ENCODE data around the gene IGFBPL1. TPM values are rescaled to one million over a fixed set of nuclear protein-coding genes. Genes with fewer than 3 reads are reported as not detected.

Gene IGFBPL1
- total and polyA plus RNA-seq, 2 donors: 0.55 to 6.0 TPM

DNA sequence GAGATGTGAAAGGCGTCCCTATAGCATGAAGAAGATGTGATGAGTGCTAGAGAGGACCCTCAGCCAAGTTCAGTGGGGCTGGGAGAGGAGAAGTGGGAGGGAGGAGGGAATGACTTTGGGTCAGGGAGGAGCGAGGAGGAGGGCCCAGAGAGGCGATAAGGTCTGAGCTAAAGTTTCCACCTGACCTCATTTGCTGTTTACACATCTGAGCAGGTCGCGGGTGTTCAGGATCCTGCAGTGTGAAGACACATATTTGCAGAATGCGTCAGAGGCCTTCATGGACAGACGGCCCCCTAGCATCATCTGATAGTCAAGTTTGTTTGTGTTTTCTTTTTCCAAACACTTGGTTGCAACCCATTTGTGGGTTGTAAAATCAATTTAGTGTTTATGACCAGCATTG is 18.9 kb upstream of the IGFBPL1 start:
- no peak for DNase-seq (ENCODE audit: low read depth in 6 of 9, low spot score in 9 of 9)
- no peaks in the 10 kb centered on the region for H3K4me1 ChIP-seq (ENCODE audit: control insufficient read depth in 2 of 2, insufficient read depth in 2 of 2, low read length in 2 of 2)
- no peaks in the 10 kb centered on the region for H3K36me3 ChIP-seq (ENCODE audit: control insufficient read depth in 2 of 2, insufficient read depth in 2 of 2, low read length in 1 of 2)
- H3K27ac ChIP-seq (ENCODE audit: low read depth in 1 of 2, low read length in 1 of 2): no peak overlapping the region
- H3K9me3 ChIP-seq (ENCODE audit: control insufficient read depth in 2 of 2, insufficient read depth in 1 of 2, low read length in 1 of 2): no peaks in the 10 kb centered on the region
- WGBS: 91% methylated on average over 7 of the region's 7 CpGs
- peaks cover 0 to 5% of the 10 kb centered on the region in 2 donors for H3K27me3 ChIP-seq (ENCODE audit: control insufficient read depth in 2 of 2, insufficient read depth in 1 of 2, low read length in 1 of 2)
- no peak overlapping the region for H3K4me3 ChIP-seq (ENCODE audit: low read length in 2 of 2)

GRCh38 chr9:38442473-38443096 is 18.3 kb upstream of the IGFBPL1 start:
- Histone ChIP-seq H3K27me3 (ENCODE audit: control insufficient read depth in 2 of 2, insufficient read depth in 1 of 2, low read length in 1 of 2) (peaks cover 0 to 5% of the 10 kb centered on the region in 2 donors), H3K9me3 (ENCODE audit: control insufficient read depth in 2 of 2, insufficient read depth in 1 of 2, low read length in 1 of 2) (no peaks in the 10 kb centered on the region), H3K4me1 (ENCODE audit: control insufficient read depth in 2 of 2, insufficient read depth in 2 of 2, low read length in 2 of 2) (no peaks in the 10 kb centered on the region), H3K4me3 (ENCODE audit: low read length in 2 of 2) (no peak overlapping the region), H3K36me3 (ENCODE audit: control insufficient read depth in 2 of 2, insufficient read depth in 2 of 2, low read length in 1 of 2) (no peaks in the 10 kb centered on the region), H3K27ac (ENCODE audit: low read depth in 1 of 2, low read length in 1 of 2) (no peak overlapping the region)
- no peak for DNase-seq (ENCODE audit: low read depth in 6 of 9, low spot score in 9 of 9)
- 74% methylated on average over 8 of the region's 8 CpGs for WGBS

DNA sequence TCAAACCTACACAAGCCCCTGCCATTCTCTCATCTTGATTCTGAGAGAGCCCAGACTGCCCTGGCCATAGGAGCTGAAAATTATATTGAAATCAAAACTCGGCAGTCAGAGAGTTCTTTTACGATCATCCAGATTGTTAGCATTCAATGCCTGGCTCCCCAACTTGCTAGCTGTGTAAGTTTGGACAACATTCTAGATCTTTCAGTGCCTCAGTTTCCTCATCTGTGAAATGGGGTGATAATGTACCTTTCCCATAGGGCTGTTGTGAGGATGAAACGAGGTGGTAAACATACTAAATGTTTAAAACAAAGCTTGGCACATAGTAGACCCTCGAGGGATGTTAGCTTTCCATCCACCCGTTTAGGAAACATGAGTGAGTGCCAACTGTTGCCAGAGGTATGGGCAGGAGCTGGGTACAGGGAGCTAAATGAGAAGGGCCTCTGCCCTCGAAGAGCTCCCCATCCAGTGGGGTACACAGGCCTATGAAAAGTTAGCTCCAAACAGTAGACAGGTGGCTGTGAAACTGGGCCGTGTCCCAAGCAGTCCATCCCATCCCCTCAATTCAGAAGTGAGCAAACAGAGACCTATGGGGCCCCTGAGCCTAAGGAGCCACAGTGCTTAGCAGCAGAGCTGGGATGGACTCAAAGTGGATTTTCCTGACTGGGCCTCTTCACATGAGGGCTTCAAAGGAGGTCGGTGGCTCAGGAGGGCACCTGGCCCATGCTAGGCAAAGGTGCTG is 17.3 kb upstream of the IGFBPL1 start:
- WGBS: 92% methylated on average over 8 of the region's 8 CpGs
- Histone ChIP-seq H3K36me3 (ENCODE audit: control insufficient read depth in 2 of 2, insufficient read depth in 2 of 2, low read length in 1 of 2) (no peaks in the 10 kb centered on the region), H3K4me1 (ENCODE audit: control insufficient read depth in 2 of 2, insufficient read depth in 2 of 2, low read length in 2 of 2) (no peaks in the 10 kb centered on the region), H3K4me3 (ENCODE audit: low read length in 2 of 2) (no peak overlapping the region), H3K9me3 (ENCODE audit: control insufficient read depth in 2 of 2, insufficient read depth in 1 of 2, low read length in 1 of 2) (no peaks in the 10 kb centered on the region), H3K27ac (ENCODE audit: low read depth in 1 of 2, low read length in 1 of 2) (no peak overlapping the region), H3K27me3 (ENCODE audit: control insufficient read depth in 2 of 2, insufficient read depth in 1 of 2, low read length in 1 of 2) (peaks cover 0 to 5% of the 10 kb centered on the region in 2 donors)
- no peak for DNase-seq (ENCODE audit: low read depth in 6 of 9, low spot score in 9 of 9)

DNA sequence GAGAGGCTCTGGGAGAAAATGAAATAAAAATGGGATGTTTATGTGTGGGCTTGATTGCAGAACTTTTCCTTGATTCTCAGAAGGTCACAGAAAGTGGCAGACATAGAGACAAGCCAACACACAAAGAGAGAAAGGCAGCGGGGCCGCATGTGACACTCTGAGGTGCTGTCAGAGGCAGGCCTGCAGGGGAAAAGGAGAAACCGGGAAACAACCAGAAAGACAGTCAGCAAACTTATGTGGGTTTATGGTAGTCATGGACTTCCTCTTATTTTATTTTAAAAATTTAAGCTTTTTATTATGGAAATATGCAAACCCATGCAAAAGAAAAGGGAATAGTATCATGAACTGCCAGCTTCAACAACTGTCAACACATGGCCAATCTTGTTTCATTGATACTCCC is 16.3 kb upstream of the IGFBPL1 start:
- no peaks in the 10 kb centered on the region for H3K9me3 ChIP-seq (ENCODE audit: control insufficient read depth in 2 of 2, insufficient read depth in 1 of 2, low read length in 1 of 2)
- H3K36me3 ChIP-seq (ENCODE audit: control insufficient read depth in 2 of 2, insufficient read depth in 2 of 2, low read length in 1 of 2): no peaks in the 10 kb centered on the region
- H3K27me3 ChIP-seq (ENCODE audit: control insufficient read depth in 2 of 2, insufficient read depth in 1 of 2, low read length in 1 of 2): peaks cover 0 to 5% of the 10 kb centered on the region in 2 donors
- WGBS: 34% methylated on average over 3 of the region's 3 CpGs
- H3K27ac ChIP-seq (ENCODE audit: low read depth in 1 of 2, low read length in 1 of 2): no peak overlapping the region
- no peak overlapping the region for H3K4me3 ChIP-seq (ENCODE audit: low read length in 2 of 2)
- H3K4me1 ChIP-seq (ENCODE audit: control insufficient read depth in 2 of 2, insufficient read depth in 2 of 2, low read length in 2 of 2): no peaks in the 10 kb centered on the region
- DNase-seq (ENCODE audit: low read depth in 6 of 9, low spot score in 9 of 9): no peak

DNA sequence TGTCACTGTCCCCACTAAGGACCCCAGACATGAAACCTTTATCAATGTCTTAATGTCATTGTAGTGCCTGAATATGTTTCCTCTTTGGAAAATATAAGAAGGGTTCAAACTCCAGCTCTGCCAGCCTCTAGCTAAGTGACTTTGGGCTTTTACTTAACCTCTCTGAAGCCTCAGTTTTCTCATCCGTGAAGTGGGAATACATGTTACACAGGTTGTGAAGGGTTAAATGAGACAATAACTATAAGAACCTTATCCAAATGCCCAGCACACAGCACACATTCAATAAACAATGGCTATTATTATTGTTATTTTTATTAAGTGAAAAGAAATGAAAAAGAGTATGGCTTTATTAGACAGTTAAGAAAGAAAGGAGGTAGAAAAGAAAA is 15.7 kb upstream of the IGFBPL1 start:
- Histone ChIP-seq H3K27me3 (ENCODE audit: control insufficient read depth in 2 of 2, insufficient read depth in 1 of 2, low read length in 1 of 2) (peaks cover 0 to under 1% of the 10 kb centered on the region in 2 donors), H3K27ac (ENCODE audit: low read depth in 1 of 2, low read length in 1 of 2) (no peak overlapping the region), H3K36me3 (ENCODE audit: control insufficient read depth in 2 of 2, insufficient read depth in 2 of 2, low read length in 1 of 2) (no peaks in the 10 kb centered on the region), H3K9me3 (ENCODE audit: control insufficient read depth in 2 of 2, insufficient read depth in 1 of 2, low read length in 1 of 2) (no peaks in the 10 kb centered on the region), H3K4me1 (ENCODE audit: control insufficient read depth in 2 of 2, insufficient read depth in 2 of 2, low read length in 2 of 2) (no peaks in the 10 kb centered on the region), H3K4me3 (ENCODE audit: low read length in 2 of 2) (no peak overlapping the region)
- no peak for DNase-seq (ENCODE audit: low read depth in 6 of 9, low spot score in 9 of 9)
- WGBS: 94% methylated on average over 1 of the region's 1 CpG

GRCh38 chr9:38439291-38439915 is 15.1 kb upstream of the IGFBPL1 start:
- WGBS: 84% methylated on average over 3 of the region's 3 CpGs
- DNase-seq (ENCODE audit: low read depth in 6 of 9, low spot score in 9 of 9): no peak
- Histone ChIP-seq H3K36me3 (ENCODE audit: control insufficient read depth in 2 of 2, insufficient read depth in 2 of 2, low read length in 1 of 2) (no peaks in the 10 kb centered on the region), H3K4me3 (ENCODE audit: low read length in 2 of 2) (no peak overlapping the region), H3K27ac (ENCODE audit: low read depth in 1 of 2, low read length in 1 of 2) (no peak overlapping the region), H3K4me1 (ENCODE audit: control insufficient read depth in 2 of 2, insufficient read depth in 2 of 2, low read length in 2 of 2) (no peaks in the 10 kb centered on the region), H3K9me3 (ENCODE audit: control insufficient read depth in 2 of 2, insufficient read depth in 1 of 2, low read length in 1 of 2) (no peaks in the 10 kb centered on the region), H3K27me3 (ENCODE audit: control insufficient read depth in 2 of 2, insufficient read depth in 1 of 2, low read length in 1 of 2) (no peaks in the 10 kb centered on the region)

DNA sequence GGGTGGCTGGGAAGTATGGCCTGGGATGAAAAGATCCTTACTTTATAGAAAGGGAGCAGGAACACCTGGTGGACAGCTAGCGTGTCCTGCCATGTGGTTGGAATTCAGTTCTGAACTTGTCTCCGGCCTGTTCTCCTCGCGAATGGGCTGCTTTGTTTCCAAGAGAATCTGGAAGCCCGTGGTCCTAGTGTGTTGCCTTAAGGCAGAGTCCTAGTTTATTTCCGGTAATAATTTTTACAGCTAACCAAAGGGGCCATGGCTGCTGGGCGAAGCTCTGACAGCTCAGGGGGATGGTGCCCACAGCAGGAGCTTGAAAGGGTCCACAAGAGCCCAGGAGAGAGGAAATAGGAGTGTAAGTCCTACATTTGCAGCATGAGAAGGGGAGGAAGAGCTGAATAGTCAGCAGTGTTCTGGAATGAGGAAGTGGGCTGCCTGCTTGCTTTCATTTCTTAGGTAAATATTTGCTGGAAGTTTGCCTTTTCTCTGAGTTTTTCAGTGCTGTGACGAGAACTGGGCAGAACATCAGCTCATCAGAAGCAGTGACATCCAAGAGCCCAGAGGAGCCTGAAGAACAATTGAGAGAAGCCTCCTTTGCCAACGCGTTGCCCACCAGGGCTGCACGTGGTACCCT is 13.1 kb upstream of the IGFBPL1 start:
- Histone ChIP-seq H3K27ac (ENCODE audit: low read depth in 1 of 2, low read length in 1 of 2) (no peak overlapping the region), H3K36me3 (ENCODE audit: control insufficient read depth in 2 of 2, insufficient read depth in 2 of 2, low read length in 1 of 2) (no peaks in the 10 kb centered on the region), H3K9me3 (ENCODE audit: control insufficient read depth in 2 of 2, insufficient read depth in 1 of 2, low read length in 1 of 2) (no peaks in the 10 kb centered on the region), H3K4me1 (ENCODE audit: control insufficient read depth in 2 of 2, insufficient read depth in 2 of 2, low read length in 2 of 2) (no peaks in the 10 kb centered on the region), H3K4me3 (ENCODE audit: low read length in 2 of 2) (no peak overlapping the region), H3K27me3 (ENCODE audit: control insufficient read depth in 2 of 2, insufficient read depth in 1 of 2, low read length in 1 of 2) (no peaks in the 10 kb centered on the region)
- 63% methylated on average over 11 of the region's 11 CpGs for WGBS
- peak in 1 of 9 donors; percentile 6 for DNase-seq (ENCODE audit: low read depth in 6 of 9, low spot score in 9 of 9)

- WGBS: 96% methylated on average over 2 of the region's 2 CpGs
- Histone ChIP-seq H3K9me3 (ENCODE audit: control insufficient read depth in 2 of 2, insufficient read depth in 1 of 2, low read length in 1 of 2) (no peaks in the 10 kb centered on the region), H3K27me3 (ENCODE audit: control insufficient read depth in 2 of 2, insufficient read depth in 1 of 2, low read length in 1 of 2) (no peaks in the 10 kb centered on the region), H3K36me3 (ENCODE audit: control insufficient read depth in 2 of 2, insufficient read depth in 2 of 2, low read length in 1 of 2) (no peaks in the 10 kb centered on the region), H3K4me1 (ENCODE audit: control insufficient read depth in 2 of 2, insufficient read depth in 2 of 2, low read length in 2 of 2) (no peaks in the 10 kb centered on the region), H3K27ac (ENCODE audit: low read depth in 1 of 2, low read length in 1 of 2) (no peak overlapping the region), H3K4me3 (ENCODE audit: low read length in 2 of 2) (no peak overlapping the region)
- no peak for DNase-seq (ENCODE audit: low read depth in 6 of 9, low spot score in 9 of 9)
Observed at GRCh38 chr9:38436708-38437107, 12.5 kb upstream of the IGFBPL1 start.

- Histone ChIP-seq H3K36me3 (ENCODE audit: control insufficient read depth in 2 of 2, insufficient read depth in 2 of 2, low read length in 1 of 2) (no peaks in the 10 kb centered on the region), H3K27ac (ENCODE audit: low read depth in 1 of 2, low read length in 1 of 2) (no peak overlapping the region), H3K27me3 (ENCODE audit: control insufficient read depth in 2 of 2, insufficient read depth in 1 of 2, low read length in 1 of 2) (no peaks in the 10 kb centered on the region), H3K9me3 (ENCODE audit: control insufficient read depth in 2 of 2, insufficient read depth in 1 of 2, low read length in 1 of 2) (no peaks in the 10 kb centered on the region), H3K4me1 (ENCODE audit: control insufficient read depth in 2 of 2, insufficient read depth in 2 of 2, low read length in 2 of 2) (no peaks in the 10 kb centered on the region), H3K4me3 (ENCODE audit: low read length in 2 of 2) (no peak overlapping the region)
- 90% methylated on average over 2 of the region's 2 CpGs for WGBS
- DNase-seq (ENCODE audit: low read depth in 6 of 9, low spot score in 9 of 9): no peak
Observed at GRCh38 chr9:38435521-38435920, 11.3 kb upstream of the IGFBPL1 start.

Measured in thymus (tissue), 11 donors.